ENCODE measurements around the gene HDHD3. TPM values are rescaled to one million over a fixed set of nuclear protein-coding genes. Genes with fewer than 3 reads are reported as not detected.

The HDHD3 gene
- total RNA-seq, 4 donors from 2014 or later: 35.9 to 84.2 (median 46.4) TPM

DNA sequence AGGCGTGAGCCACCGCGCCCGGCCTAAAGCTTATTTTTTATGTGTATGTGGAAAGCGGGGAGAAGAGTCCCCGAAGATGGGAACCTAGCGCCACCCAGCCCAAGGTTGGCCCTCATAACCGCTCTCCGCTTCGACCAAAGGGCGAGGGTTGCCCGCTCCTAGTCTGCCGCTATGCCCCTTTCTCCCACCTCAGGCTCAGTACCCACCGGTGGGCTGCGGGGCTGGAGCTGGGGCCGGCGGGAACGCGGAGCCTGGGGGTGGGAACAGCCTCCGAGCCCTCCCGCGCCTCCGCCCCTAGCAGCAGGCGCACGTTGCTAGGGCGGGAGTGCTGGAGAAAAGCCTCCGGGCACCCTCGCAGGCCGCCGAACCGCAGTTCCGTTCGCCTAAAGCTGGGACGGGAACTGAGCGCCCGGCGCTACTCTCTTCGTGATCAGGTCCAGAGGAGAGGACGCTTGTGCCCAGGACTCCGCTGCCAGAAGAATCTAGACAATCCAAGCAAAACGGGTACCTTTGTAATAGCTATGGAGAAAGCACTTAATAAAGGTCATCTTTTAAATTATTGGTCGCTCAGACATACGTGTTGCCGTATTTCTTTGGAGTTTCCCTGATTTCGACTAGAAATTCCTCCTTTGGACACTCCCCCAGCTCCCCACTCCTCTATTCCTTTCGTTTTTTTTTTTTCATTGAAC, 36.6 kb downstream of the HDHD3 start, which contains the start of gene WDR31:
Gene WDR31, minus strand, starts transcription at position 265 of the 689 bp plus-strand sequence. CDS start 8,253 bp downstream, outside the sequence.
- H3K36me3 ChIP-seq: no peaks in the 10 kb centered on the region
- TF ChIP-seq, protein P1, sequence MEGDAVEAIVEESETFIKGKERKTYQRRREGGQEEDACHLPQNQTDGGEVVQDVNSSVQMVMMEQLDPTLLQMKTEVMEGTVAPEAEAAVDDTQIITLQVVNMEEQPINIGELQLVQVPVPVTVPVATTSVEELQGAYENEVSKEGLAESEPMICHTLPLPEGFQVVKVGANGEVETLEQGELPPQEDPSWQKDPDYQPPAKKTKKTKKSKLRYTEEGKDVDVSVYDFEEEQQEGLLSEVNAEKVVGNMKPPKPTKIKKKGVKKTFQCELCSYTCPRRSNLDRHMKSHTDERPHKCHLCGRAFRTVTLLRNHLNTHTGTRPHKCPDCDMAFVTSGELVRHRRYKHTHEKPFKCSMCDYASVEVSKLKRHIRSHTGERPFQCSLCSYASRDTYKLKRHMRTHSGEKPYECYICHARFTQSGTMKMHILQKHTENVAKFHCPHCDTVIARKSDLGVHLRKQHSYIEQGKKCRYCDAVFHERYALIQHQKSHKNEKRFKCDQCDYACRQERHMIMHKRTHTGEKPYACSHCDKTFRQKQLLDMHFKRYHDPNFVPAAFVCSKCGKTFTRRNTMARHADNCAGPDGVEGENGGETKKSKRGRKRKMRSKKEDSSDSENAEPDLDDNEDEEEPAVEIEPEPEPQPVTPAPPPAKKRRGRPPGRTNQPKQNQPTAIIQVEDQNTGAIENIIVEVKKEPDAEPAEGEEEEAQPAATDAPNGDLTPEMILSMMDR (IDR thresholded peaks at IDR 0.05): peak in 1 of 6 experiments; percentile 5
- peak in 1 of 4 donors; percentile 49 for TF ChIP-seq POLR2A (IDR thresholded peaks at IDR 0.05)
- intact Hi-C loops (cut with DNase I): no loop called here
- H3K27ac ChIP-seq: peak within 1 kb of the TSS; percentile 80 to 91 (median 90)
- no peaks in the 10 kb centered on the region for H3K9me3 ChIP-seq
- no peaks in the 10 kb centered on the region for H3K27me3 ChIP-seq
- peaks cover 10 to 53% (median 27%) of the 10 kb centered on the region in 3 donors for H3K4me1 ChIP-seq
- H3K4me3 ChIP-seq: peak within 1 kb of the TSS; percentile 57 to 94 (median 82)
- WGBS, 2 donors: 0 to 2% methylated on average over 12 to 22 of the region's 46 CpGs
- DNase-seq: peak; percentile 36

- no peak for TF ChIP-seq POLR2A (IDR thresholded peaks at IDR 0.05)
- TF ChIP-seq, protein P1 (IDR thresholded peaks at IDR 0.05): no peak
- Histone ChIP-seq H3K27ac (no peak overlapping the region), H3K27me3 (no peaks in the 10 kb centered on the region), H3K4me1 (peaks cover 10 to 35% (median 20%) of the 10 kb centered on the region in 3 donors), H3K36me3 (no peaks in the 10 kb centered on the region), H3K4me3 (no peak overlapping the region), H3K9me3 (no peaks in the 10 kb centered on the region)
- intact Hi-C loops (cut with DNase I): no loop called here
- WGBS, 2 donors: 81 to 100% methylated on average over 2 of the region's 2 CpGs
- no peak for DNase-seq
Measured at GRCh38 chr9:113337714-113338113, 39.1 kb downstream of the HDHD3 start.

DNA sequence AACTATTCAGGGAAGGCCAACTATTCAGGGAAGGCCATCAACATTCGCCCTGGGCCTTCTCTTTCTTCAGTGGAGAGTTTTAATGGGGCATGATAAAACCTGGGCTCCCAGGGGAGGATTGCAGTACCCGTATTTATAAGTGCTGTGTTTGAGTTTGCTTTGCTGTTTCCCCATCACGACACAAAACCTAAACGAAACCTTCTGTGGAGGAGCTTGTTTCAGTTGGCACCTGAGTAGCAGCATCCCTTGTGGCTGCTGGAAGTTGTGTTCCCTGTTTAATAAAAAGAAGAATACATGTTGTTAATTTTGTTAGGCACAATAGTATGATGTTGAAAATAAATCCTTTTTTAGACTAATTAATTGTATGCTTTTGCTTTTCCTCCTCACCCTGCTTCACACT, 45.0 kb downstream of the HDHD3 start:
- TF ChIP-seq POLR2A (IDR thresholded peaks at IDR 0.05): no peak
- TF ChIP-seq, protein P1 (IDR thresholded peaks at IDR 0.05): no peak
- H3K9me3 ChIP-seq: no peaks in the 10 kb centered on the region
- H3K27me3 ChIP-seq: no peaks in the 10 kb centered on the region
- H3K4me1 ChIP-seq: no peaks in the 10 kb centered on the region
- H3K27ac ChIP-seq: no peak overlapping the region
- no peak for DNase-seq
- H3K4me3 ChIP-seq: no peak overlapping the region
- H3K36me3 ChIP-seq: peaks cover 0 to 20% (median 0%) of the 10 kb centered on the region in 3 donors
- intact Hi-C loops (cut with DNase I): no loop called here
- WGBS, 2 donors: 53 to 74% methylated on average over 4 of the region's 4 CpGs

GRCh38 chr9:113328045-113328782, 48.6 kb downstream of the HDHD3 start:
- H3K36me3 ChIP-seq: peaks cover 0 to 20% (median 0%) of the 10 kb centered on the region in 3 donors
- H3K9me3 ChIP-seq: no peaks in the 10 kb centered on the region
- no peaks in the 10 kb centered on the region for H3K4me1 ChIP-seq
- H3K27me3 ChIP-seq: no peaks in the 10 kb centered on the region
- TF ChIP-seq POLR2A (IDR thresholded peaks at IDR 0.05): no peak
- TF ChIP-seq, protein P1 (IDR thresholded peaks at IDR 0.05): no peak
- no peak overlapping the region for H3K4me3 ChIP-seq
- intact Hi-C loops (cut with DNase I): no loop called here
- DNase-seq: no peak
- no peak overlapping the region for H3K27ac ChIP-seq
- WGBS, 2 donors: 88 to 93% methylated on average over 3 of the region's 3 CpGs

DNA sequence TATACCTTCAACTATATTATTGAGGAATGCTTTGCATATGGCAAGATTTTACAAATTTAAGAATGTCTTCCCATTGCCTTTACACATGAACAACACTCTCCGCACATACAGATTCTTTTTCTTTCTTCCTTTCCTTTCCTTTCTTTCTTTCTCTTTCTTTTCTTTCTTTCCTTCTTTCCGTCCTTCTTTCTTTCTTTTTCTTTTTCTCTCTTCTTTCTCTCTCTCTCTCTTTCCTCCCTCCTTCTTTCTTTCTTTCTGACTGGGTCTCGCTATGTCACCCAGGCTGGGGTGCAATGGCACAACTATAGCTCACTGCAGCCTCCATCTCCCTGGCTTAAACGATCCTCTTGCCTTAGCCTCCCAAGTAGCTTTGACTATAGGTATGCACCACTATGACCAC, 50.6 kb downstream of the HDHD3 start:
- intact Hi-C loops (cut with DNase I): no loop called here
- H3K9me3 ChIP-seq: no peaks in the 10 kb centered on the region
- no peak for TF ChIP-seq POLR2A (IDR thresholded peaks at IDR 0.05)
- TF ChIP-seq, protein P1 (IDR thresholded peaks at IDR 0.05): no peak
- no peak overlapping the region for H3K27ac ChIP-seq
- WGBS, 2 donors: 89 to 98% methylated on average over 4 of the region's 4 CpGs
- no peaks in the 10 kb centered on the region for H3K27me3 ChIP-seq
- H3K36me3 ChIP-seq: peaks cover 0 to 19% (median 0%) of the 10 kb centered on the region in 3 donors
- no peaks in the 10 kb centered on the region for H3K4me1 ChIP-seq
- DNase-seq: no peak
- H3K4me3 ChIP-seq: no peak overlapping the region
